ENCODE results near the gene TUBA1C. TPM values are rescaled to one million over a fixed set of nuclear protein-coding genes. Genes with fewer than 3 reads are reported as not detected.

TUBA1C gene
- total and polyA plus RNA-seq, 12 donors: 30.1 to 292 (median 93.3) TPM

DNA sequence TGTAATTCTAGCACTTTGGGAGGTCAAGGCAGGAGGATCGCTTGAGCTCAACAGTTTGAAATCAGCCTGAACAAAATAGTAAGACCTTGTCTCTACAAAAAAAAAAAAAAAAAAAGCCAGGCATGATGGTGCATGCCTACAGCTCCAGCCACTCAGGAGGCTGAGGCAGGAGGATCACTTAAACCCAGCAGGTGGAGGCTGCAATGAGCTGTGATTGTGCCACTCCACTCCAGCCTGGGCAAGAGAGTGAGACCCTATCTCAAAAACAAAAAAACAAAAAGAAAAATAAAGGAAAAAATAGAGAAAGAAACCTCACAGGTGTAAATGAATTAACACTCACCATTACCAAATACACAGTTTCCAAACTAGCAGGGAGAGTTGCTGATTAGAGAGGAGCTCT, 41.8 kb upstream of the TUBA1C start:
- no peak for TF ChIP-seq CTCF (IDR thresholded peaks at IDR 0.05)
- TF ChIP-seq POLR2A (IDR thresholded peaks at IDR 0.05): no peak
- H3K4me1 ChIP-seq (replicated peaks in 1 of 2): peaks cover 30 to 36% of the 10 kb centered on the region in 2 donors
- intact Hi-C loops (cut with DNase I): no loop called here
- H3K27ac ChIP-seq: peak overlapping the region in 4 of 5 donors; percentile 24 to 77 (median 57)
- H3K4me3 ChIP-seq: no peak overlapping the region
- H3K27me3 ChIP-seq: no peaks in the 10 kb centered on the region
- H3K36me3 ChIP-seq (replicated peaks in 1 of 2): no peaks in the 10 kb centered on the region
- H3K9me3 ChIP-seq (replicated peaks in 1 of 3): no peaks in the 10 kb centered on the region
- 86 to 100% (median 95%) methylated on average over 1 of the region's 1 CpG for WGBS, 4 donors
- no peak for DNase-seq

DNA sequence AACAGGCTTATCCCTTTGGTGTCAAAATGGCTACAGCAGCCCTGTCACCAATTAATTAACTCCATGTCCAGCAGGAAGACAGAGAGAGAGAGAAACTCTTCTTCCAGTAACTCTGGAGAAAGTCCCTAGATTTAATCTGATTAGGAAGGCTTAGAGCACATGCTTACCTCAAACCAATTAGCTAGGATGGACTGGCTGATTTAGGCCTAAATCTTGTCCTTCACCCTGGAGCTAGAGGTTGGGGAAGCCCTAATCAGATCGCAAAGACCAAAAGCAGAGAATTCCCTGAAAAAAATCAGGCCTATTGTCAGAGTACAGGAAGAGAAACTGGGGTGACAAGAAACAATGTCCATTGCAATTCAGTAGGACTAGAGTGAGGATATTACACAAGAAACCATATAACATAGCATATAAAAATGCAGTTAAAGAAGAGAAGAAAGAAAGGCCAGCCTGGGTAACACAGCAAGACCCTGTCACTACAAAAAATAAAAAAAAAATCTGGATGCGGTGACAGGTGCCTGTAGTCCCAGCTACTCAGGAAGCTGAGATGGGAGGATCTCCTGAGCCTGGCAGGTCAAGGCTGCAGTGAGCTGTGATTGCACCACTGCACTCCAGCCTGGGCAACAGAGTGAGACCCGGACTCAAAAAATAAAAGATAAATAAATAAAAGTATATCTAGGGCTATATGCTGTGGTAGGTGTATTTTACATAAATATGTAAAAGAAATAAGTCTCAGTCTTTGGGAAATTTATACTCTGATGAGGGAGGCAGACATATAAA, 41.1 kb upstream of the TUBA1C start:
- H3K4me1 ChIP-seq (replicated peaks in 1 of 2): peaks cover 30 to 40% of the 10 kb centered on the region in 2 donors
- peak overlapping the region in 4 of 5 donors; percentile 4 to 77 (median 28) for H3K27ac ChIP-seq
- 44 to 49% (median 46%) methylated on average over 3 of the region's 3 CpGs for WGBS, 4 donors
- H3K4me3 ChIP-seq: no peak overlapping the region
- TF ChIP-seq CTCF (IDR thresholded peaks at IDR 0.05) (no peak), POLR2A (IDR thresholded peaks at IDR 0.05) (no peak)
- H3K36me3 ChIP-seq (replicated peaks in 1 of 2): no peaks in the 10 kb centered on the region
- intact Hi-C loops (cut with DNase I): no loop called here
- H3K27me3 ChIP-seq: no peaks in the 10 kb centered on the region
- H3K9me3 ChIP-seq (replicated peaks in 1 of 3): no peaks in the 10 kb centered on the region
- peak in 1 of 7 donors; percentile 62 for DNase-seq

DNA sequence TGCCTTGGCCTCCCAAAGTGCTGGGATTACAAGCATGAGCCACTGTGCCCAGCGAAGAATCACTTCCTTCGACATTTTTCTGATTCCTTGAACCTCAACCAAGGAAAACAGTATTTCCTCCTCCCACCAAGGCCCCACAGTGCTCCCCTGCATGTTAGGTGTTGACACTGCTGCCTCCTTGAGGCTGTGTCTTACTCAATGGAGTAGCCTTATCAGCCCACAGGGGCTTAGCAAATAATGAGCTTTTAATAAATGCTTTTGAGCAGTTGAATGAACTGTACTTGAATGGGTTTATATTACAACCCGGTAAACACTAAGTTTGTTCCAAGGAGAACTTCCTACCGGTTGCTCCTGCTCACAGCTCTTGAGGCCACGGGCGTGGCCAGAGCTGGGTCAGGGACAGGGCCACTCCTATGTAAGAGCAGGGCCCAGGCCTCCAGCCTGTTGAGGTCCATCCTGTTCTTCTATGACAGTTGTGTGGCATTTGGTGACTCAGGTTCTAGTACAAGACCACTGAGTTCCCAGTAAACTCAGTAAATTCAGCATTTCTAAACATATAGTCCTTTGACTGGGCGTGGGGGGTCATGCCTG, 39.2 kb upstream of the TUBA1C start:
- H3K9me3 ChIP-seq (replicated peaks in 1 of 3): no peaks in the 10 kb centered on the region
- no peak for TF ChIP-seq POLR2A (IDR thresholded peaks at IDR 0.05)
- no peak for TF ChIP-seq CTCF (IDR thresholded peaks at IDR 0.05)
- intact Hi-C loops (cut with DNase I): no loop called here
- no peak for DNase-seq
- H3K27ac ChIP-seq: no peak overlapping the region
- H3K4me3 ChIP-seq: no peak overlapping the region
- no peaks in the 10 kb centered on the region for H3K27me3 ChIP-seq
- 53 to 71% (median 67%) methylated on average over 7 of the region's 7 CpGs for WGBS, 4 donors
- H3K36me3 ChIP-seq (replicated peaks in 1 of 2): no peaks in the 10 kb centered on the region
- peaks cover 30 to 40% of the 10 kb centered on the region in 2 donors for H3K4me1 ChIP-seq (replicated peaks in 1 of 2)

- DNase-seq: peak in 1 of 7 donors; percentile 40
- no peaks in the 10 kb centered on the region for H3K9me3 ChIP-seq (replicated peaks in 1 of 3)
- peak overlapping the region in 1 of 5 donors; percentile 42 for H3K27ac ChIP-seq
- intact Hi-C loops (cut with DNase I): no loop called here
- peaks cover 34 to 51% of the 10 kb centered on the region in 2 donors for H3K4me1 ChIP-seq (replicated peaks in 1 of 2)
- no peak for TF ChIP-seq POLR2A (IDR thresholded peaks at IDR 0.05)
- TF ChIP-seq CTCF (IDR thresholded peaks at IDR 0.05): no peak
- H3K27me3 ChIP-seq: no peaks in the 10 kb centered on the region
- no peaks in the 10 kb centered on the region for H3K36me3 ChIP-seq (replicated peaks in 1 of 2)
- 60 to 80% (median 74%) methylated on average over 3 of the region's 3 CpGs for WGBS, 4 donors
- no peak overlapping the region for H3K4me3 ChIP-seq
Observed at GRCh38 chr12:49227713-49228112, 37.2 kb upstream of the TUBA1C start.
